Ramos (cell line): ENCODE measurements around the gene DDIT4.
"Not testable (repeated sequence)": the region's sequence is repeated elsewhere in the genome, so short reads cannot be mapped to it uniquely, and the experiment has no call there.

Experiments used
- in situ Hi-C: fragments of 300-500 bp; cut with MboI; formaldehyde crosslinking; loops from one replicate; pipeline ENCODE4 v1.14.3; 2022; ENCODE audit warnings: low sequenced_read_pairs; ENCODE audit not compliant: unreplicated experiment

Gene DDIT4

GRCh38 chr10:72248468-72249151, 25.1 kb upstream of the DDIT4 start:
- in situ Hi-C loops: no loop called here

- in situ Hi-C loops: not testable (repeated sequence)
Measured at GRCh38 chr10:72249176-72249862, 24.4 kb upstream of the DDIT4 start.

GRCh38 chr10:72250666-72251065, 23.1 kb upstream of the DDIT4 start:
- in situ Hi-C loops: no loop called here

GRCh38 chr10:72251635-72252034, 22.1 kb upstream of the DDIT4 start:
- in situ Hi-C loops: no loop called here

GRCh38 chr10:72252972-72253371, 20.8 kb upstream of the DDIT4 start:
- in situ Hi-C loops: no loop called here

GRCh38 chr10:72253578-72253977, 20.1 kb upstream of the DDIT4 start:
- in situ Hi-C loops: no loop called here

- in situ Hi-C loops: no loop called here
Measured at GRCh38 chr10:72254813-72255568, 18.7 kb upstream of the DDIT4 start.

- in situ Hi-C loops: no loop called here
Measured at GRCh38 chr10:72255977-72256729, 17.6 kb upstream of the DDIT4 start.

- in situ Hi-C loops: no loop called here
Measured at GRCh38 chr10:72257051-72257892, 16.5 kb upstream of the DDIT4 start.

GRCh38 chr10:72258617-72259016, 15.1 kb upstream of the DDIT4 start:
- in situ Hi-C loops: no loop called here

GRCh38 chr10:72259491-72260238, 14.1 kb upstream of the DDIT4 start:
- in situ Hi-C loops: no loop called here

GRCh38 chr10:72260239-72260975, 13.3 kb upstream of the DDIT4 start:
- in situ Hi-C loops: no loop called here

GRCh38 chr10:72260976-72261783, 12.5 kb upstream of the DDIT4 start:
- in situ Hi-C loops: no loop called here

GRCh38 chr10:72261784-72262404, 11.8 kb upstream of the DDIT4 start:
- in situ Hi-C loops: no loop called here

GRCh38 chr10:72263613-72264241, 10.0 kb upstream of the DDIT4 start:
- in situ Hi-C loops: no loop called here

- in situ Hi-C loops: no loop called here
Measured at GRCh38 chr10:72264536-72264935, 9.2 kb upstream of the DDIT4 start.

- in situ Hi-C loops: loop anchor here (5.0 kb wide), 1 partner anchor 62 kb away; no protein-coding TSS in a partner anchor
Measured at GRCh38 chr10:72265508-72265907, 8.2 kb upstream of the DDIT4 start.
